Panc1 (cell line): ENCODE data around the gene DOK6. TPM values are rescaled to one million over a fixed set of nuclear protein-coding genes. Genes with fewer than 3 reads are reported as not detected.

Experiments
- ATAC-seq: fragments of 200-7000 bp; cut with Tn5 transposase; 2 replicates; pipeline ENCODE4 v1.9.1; 2020; ENCODE audit warnings: mild to moderate bottlenecking, moderate library complexity
- BruUV-seq: library from RNA; stranded (reverse); fragments of 400-500 nt; replicated peaks from 2 replicates; lab custom pipeline; 2021; lab: Mats Ljungman, UMichigan
- CTCF ChIA-PET: fragments of 300-600 bp; sonication (Branson Sonifier 250); formaldehyde crosslinking; loops from one replicate; lab custom pipeline; 2022; ENCODE audit warnings: antibody characterized with exemption; lab: Charles Lee
- POLR2A ChIA-PET: fragments of 300-600 bp; sonication (Branson Sonifier 250); formaldehyde crosslinking; loops from one replicate; lab custom pipeline; 2022; ENCODE audit warnings: antibody characterized with exemption; lab: Charles Lee
- DNase-seq: peaks from one replicate; pipeline ENCODE4 v3.0.0-alpha.2; 2010; ENCODE audit warnings: low read depth, low spot score
- H3K27ac ChIP-seq: 2 replicates; pipeline ENCODE4 v1.5.1; 2011; ENCODE audit warnings: mild to moderate bottlenecking, low read length, inconsistent platforms
- H3K27me3 ChIP-seq: fragments of 200-500 bp; sonication (Bioruptor generic); 2 replicates; pipeline ENCODE4 v1.6.0; 2014; ENCODE audit warnings: low read length, inconsistent platforms; ENCODE audit not compliant: control insufficient read depth, insufficient read depth
- H3K36me3 ChIP-seq: fragments of 200-500 bp; sonication (Bioruptor generic); 2 replicates; pipeline ENCODE4 v1.5.1; 2014; ENCODE audit warnings: inconsistent platforms, mild to moderate bottlenecking, low read length, moderate library complexity; ENCODE audit not compliant: control insufficient read depth, insufficient read depth
- H3K4me1 ChIP-seq: 2 replicates; pipeline ENCODE4 v1.5.1; 2011; ENCODE audit warnings: inconsistent platforms, mild to moderate bottlenecking, low read length, moderate library complexity; ENCODE audit not compliant: control insufficient read depth, insufficient read depth
- H3K4me3 ChIP-seq, 2 experiments: 2 replicates each; pipeline ENCODE4 v1.5.1; 2011 to 2012; ENCODE audit warnings: low read depth in 2 of 2, low read length in 2 of 2, mild to moderate bottlenecking in 2 of 2, inconsistent platforms in 1 of 2, moderate library complexity in 1 of 2
- H3K9me3 ChIP-seq: fragments of 200-500 bp; sonication (Bioruptor generic); 2 replicates; pipeline ENCODE4 v1.5.1; 2014; ENCODE audit warnings: low read depth, mild to moderate bottlenecking, inconsistent platforms, low read length, moderate library complexity; ENCODE audit not compliant: control insufficient read depth, insufficient read depth
- CTCF ChIP-seq: fragments of 450-650 bp; IDR thresholded peaks from 2 replicates; pipeline ENCODE4 v1.5.1; 2017; ENCODE audit warnings: mild to moderate bottlenecking
- POLR2AphosphoS5 ChIP-seq: IDR thresholded peaks from 2 replicates; pipeline ENCODE4 v1.6.1; 2012; ENCODE audit warnings: mild to moderate bottlenecking, low read depth, low read length, moderate library complexity
- REST ChIP-seq, 2 experiments: IDR thresholded peaks; 2 replicates each; pipeline ENCODE4 v1.6.1; 2011 to 2012; ENCODE audit warnings: low read depth in 2 of 2, control low read depth in 1 of 2, low read length in 1 of 2, mild to moderate bottlenecking in 1 of 2, moderate library complexity in 1 of 2; ENCODE audit not compliant: insufficient read depth in 1 of 2
- SIN3A ChIP-seq: IDR thresholded peaks from 2 replicates; pipeline ENCODE4 v1.6.1; 2012; ENCODE audit warnings: low read depth, mild to moderate bottlenecking, low read length, moderate library complexity, borderline replicate concordance; ENCODE audit not compliant: insufficient read depth
- TCF7L2 ChIP-seq: IDR thresholded peaks from 2 replicates; pipeline ENCODE4 v1.6.1; 2011; ENCODE audit warnings: mild to moderate bottlenecking, low read depth, low read length, inconsistent platforms
- in situ Hi-C: cut with HindIII; loops from 2 replicates; pipeline ENCODE4 v1.10.0; 2016; ENCODE audit warnings: low sequenced_read_pairs, low pct_unique_long_range_greater_than_20kb
- intact Hi-C: fragments of 100-400 bp; cut with micrococcal nuclease; formaldehyde crosslinking; loops from one replicate; pipeline ENCODE4 v1.10.0; 2022; ENCODE audit not compliant: unreplicated experiment
- total RNA-seq: library from RNA; stranded (reverse); gene quantifications from one replicate; pipeline ENCODE4 v1.2.1, GENCODE V29; 2021; ENCODE audit not compliant: unreplicated experiment

DOK6 gene
- total RNA-seq, 1 experiment from 2014 or later, result not detected

- ChIA-PET CTCF (no interaction called here), POLR2A (no interaction called here)
- in situ Hi-C loops (no loop called here), intact Hi-C loops (no loop called here)
- Histone ChIP-seq H3K36me3 (no peaks in the 10 kb centered on the region), H3K9me3 (no peaks in the 10 kb centered on the region), H3K27ac (no peak overlapping the region), H3K4me3 (no peak overlapping the region), H3K27me3 (no peaks in the 10 kb centered on the region), H3K4me1 (no peaks in the 10 kb centered on the region)
- ATAC-seq, result no peak
- TF ChIP-seq CTCF, result no peak
- TF ChIP-seq TCF7L2, result no peak
- no peak for TF ChIP-seq SIN3A
- TF ChIP-seq REST (IDR thresholded peaks at IDR 0.05; ENCODE audit: insufficient read depth in 1 of 2, low read depth in 2 of 2, low read length in 1 of 2), result no peak
- no peak for TF ChIP-seq POLR2AphosphoS5
- no TSS peak for BruUV-seq
- no peak for DNase-seq
These were observed 34.3 kb downstream of the DOK6 start for GRCh38 chr18:69435000-69435399.

DNA sequence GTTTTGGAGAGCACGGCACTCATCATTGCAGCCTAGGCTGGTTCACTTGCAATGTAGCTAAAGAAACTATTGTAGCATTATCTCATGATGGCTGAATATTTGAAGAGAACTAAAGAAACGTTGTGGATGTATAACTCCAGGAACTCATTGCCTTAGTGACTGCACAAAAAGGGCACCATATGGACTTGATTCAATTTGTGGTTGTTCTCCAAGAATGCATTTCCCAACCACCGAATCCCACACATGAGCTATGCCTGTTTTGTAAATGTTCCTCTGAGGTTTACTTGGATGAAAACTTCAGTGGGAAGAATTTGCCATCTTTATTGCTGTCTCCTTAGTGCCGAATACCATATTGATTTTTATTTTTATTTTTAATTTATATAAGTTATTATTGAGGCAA is 43.5 kb downstream of the DOK6 start:
- ATAC-seq (no peak), DNase-seq (no peak)
- Histone ChIP-seq H3K36me3 (no peaks in the 10 kb centered on the region), H3K27me3 (no peaks in the 10 kb centered on the region), H3K4me3 (no peak overlapping the region), H3K4me1 (no peaks in the 10 kb centered on the region), H3K27ac (no peak overlapping the region), H3K9me3 (no peaks in the 10 kb centered on the region)
- BruUV-seq, result no TSS peak
- intact Hi-C loops (no loop called here), in situ Hi-C loops (no loop called here)
- TF ChIP-seq CTCF (no peak), TCF7L2 (no peak), POLR2AphosphoS5 (no peak), REST (IDR thresholded peaks at IDR 0.05; ENCODE audit: insufficient read depth in 1 of 2, low read depth in 2 of 2, low read length in 1 of 2) (no peak)
- POLR2A ChIA-PET, result no interaction called here
- CTCF ChIA-PET, result no interaction called here
